ENCODE measurements around the gene FTO. TPM values are rescaled to one million over a fixed set of nuclear protein-coding genes. Genes with fewer than 3 reads are reported as not detected.

Gene FTO
- total RNA-seq, 4 donors from 2014 or later = 63.2 to 151 (median 105) TPM

GRCh38 chr16:54063279-54063773, 359.4 kb downstream of the FTO start:
- TF ChIP-seq POLR2A (IDR thresholded peaks at IDR 0.05) (no peak), CTCF (IDR thresholded peaks at IDR 0.05) (no peak)
- H3K4me1 ChIP-seq = no peaks in the 10 kb centered on the region
- intact Hi-C loops (cut with DNase I; ENCODE audit: low total_unique reads) = no loop called here
- no peak for DNase-seq
- no peaks in the 10 kb centered on the region for H3K27me3 ChIP-seq
- no peaks in the 10 kb centered on the region for H3K36me3 ChIP-seq
- H3K9me3 ChIP-seq = no peaks in the 10 kb centered on the region
- no peak overlapping the region for H3K27ac ChIP-seq
- no peak overlapping the region for H3K4me3 ChIP-seq

- TF ChIP-seq POLR2A (IDR thresholded peaks at IDR 0.05) (no peak), CTCF (IDR thresholded peaks at IDR 0.05) (no peak)
- Histone ChIP-seq H3K9me3 (no peaks in the 10 kb centered on the region), H3K27me3 (no peaks in the 10 kb centered on the region), H3K36me3 (no peaks in the 10 kb centered on the region), H3K27ac (no peak overlapping the region), H3K4me3 (no peak overlapping the region), H3K4me1 (no peaks in the 10 kb centered on the region)
- no peak for DNase-seq
- intact Hi-C loops (cut with DNase I; ENCODE audit: low total_unique reads) = no loop called here
Observed at GRCh38 chr16:54066451-54067105, 362.6 kb downstream of the FTO start.

- TF ChIP-seq CTCF (IDR thresholded peaks at IDR 0.05) (no peak), POLR2A (IDR thresholded peaks at IDR 0.05) (no peak)
- no peak for DNase-seq
- no peaks in the 10 kb centered on the region for H3K36me3 ChIP-seq
- intact Hi-C loops (cut with DNase I; ENCODE audit: low total_unique reads) = no loop called here
- H3K9me3 ChIP-seq = no peaks in the 10 kb centered on the region
- no peak overlapping the region for H3K4me3 ChIP-seq
- H3K27me3 ChIP-seq = no peaks in the 10 kb centered on the region
- no peaks in the 10 kb centered on the region for H3K4me1 ChIP-seq
- no peak overlapping the region for H3K27ac ChIP-seq
Observed at GRCh38 chr16:54067322-54068065, 363.5 kb downstream of the FTO start.

- H3K4me3 ChIP-seq = no peak overlapping the region
- no peak for DNase-seq
- intact Hi-C loops (cut with DNase I; ENCODE audit: low total_unique reads) = no loop called here
- no peak overlapping the region for H3K27ac ChIP-seq
- no peaks in the 10 kb centered on the region for H3K9me3 ChIP-seq
- no peaks in the 10 kb centered on the region for H3K27me3 ChIP-seq
- TF ChIP-seq CTCF (IDR thresholded peaks at IDR 0.05) = no peak
- TF ChIP-seq POLR2A (IDR thresholded peaks at IDR 0.05) = no peak
- no peaks in the 10 kb centered on the region for H3K36me3 ChIP-seq
- no peaks in the 10 kb centered on the region for H3K4me1 ChIP-seq
Observed at GRCh38 chr16:54068212-54068611, 364.3 kb downstream of the FTO start.

GRCh38 chr16:54069601-54070239, 365.8 kb downstream of the FTO start:
- no peak overlapping the region for H3K27ac ChIP-seq
- TF ChIP-seq CTCF (IDR thresholded peaks at IDR 0.05) (no peak), POLR2A (IDR thresholded peaks at IDR 0.05) (no peak)
- H3K27me3 ChIP-seq = no peaks in the 10 kb centered on the region
- H3K4me3 ChIP-seq = no peak overlapping the region
- intact Hi-C loops (cut with DNase I; ENCODE audit: low total_unique reads) = no loop called here
- H3K36me3 ChIP-seq = no peaks in the 10 kb centered on the region
- H3K9me3 ChIP-seq = no peaks in the 10 kb centered on the region
- H3K4me1 ChIP-seq = no peaks in the 10 kb centered on the region
- no peak for DNase-seq

Measured in uterus (tissue), 4 donors.